H9 (cell line): ENCODE results near the gene ALG2. TPM values are rescaled to one million over a fixed set of nuclear protein-coding genes. Genes with fewer than 3 reads are reported as not detected.

Source experiments
- DNase-seq: peaks from one replicate; pipeline ENCODE4 v3.0.0-alpha.2; 2017
- H2AFZ ChIP-seq: one replicate; pipeline ENCODE4 v1.6.1; 2013; ENCODE audit warnings: mild to moderate bottlenecking, low read length, control low read depth, moderate library complexity
- H2AK5ac ChIP-seq: 2 replicates; pipeline ENCODE4 v1.6.1; 2013; ENCODE audit warnings: low read length, control low read depth, mixed read lengths; ENCODE audit not compliant: insufficient read length
- H2BK120ac ChIP-seq: one replicate; pipeline ENCODE4 v1.6.1; 2013; ENCODE audit warnings: low read depth, mild to moderate bottlenecking, low read length, control low read depth, inconsistent platforms; ENCODE audit not compliant: poor library complexity, severe bottlenecking
- H2BK12ac ChIP-seq: 2 replicates; pipeline ENCODE4 v1.6.1; 2013; ENCODE audit warnings: low read length, control low read depth, mixed read lengths, low read depth; ENCODE audit not compliant: insufficient read length
- H2BK15ac ChIP-seq: 2 replicates; pipeline ENCODE4 v1.6.1; 2013; ENCODE audit warnings: low read depth, low read length, control low read depth
- H2BK20ac ChIP-seq: one replicate; pipeline ENCODE4 v1.6.1; 2013; ENCODE audit warnings: low read depth, mild to moderate bottlenecking, low read length, control low read depth, inconsistent platforms; ENCODE audit not compliant: poor library complexity, severe bottlenecking
- H2BK5ac ChIP-seq: 2 replicates; pipeline ENCODE4 v1.6.1; 2013; ENCODE audit warnings: low read length, control low read depth, mixed read lengths; ENCODE audit not compliant: insufficient read length
- H3K14ac ChIP-seq: 2 replicates; pipeline ENCODE4 v1.6.1; 2013; ENCODE audit warnings: low read length, control low read depth; ENCODE audit not compliant: insufficient read depth
- H3K18ac ChIP-seq: 2 replicates; pipeline ENCODE4 v1.6.1; 2013; ENCODE audit warnings: low read depth, mild to moderate bottlenecking, mixed read lengths, low read length, control low read depth; ENCODE audit not compliant: insufficient read length
- H3K23ac ChIP-seq: 2 replicates; pipeline ENCODE4 v1.6.1; 2013; ENCODE audit warnings: low read length, control low read depth, mixed read lengths, low read depth; ENCODE audit not compliant: insufficient read length
- H3K23me2 ChIP-seq: 2 replicates; pipeline ENCODE4 v1.6.1; 2013; ENCODE audit warnings: low read depth, mild to moderate bottlenecking, mixed read lengths, low read length, control low read depth; ENCODE audit not compliant: insufficient read length, poor library complexity, severe bottlenecking
- H3K27ac ChIP-seq: 2 replicates; pipeline ENCODE4 v1.5.1; 2013; ENCODE audit warnings: low read length, control low read depth, mixed read lengths, low read depth; ENCODE audit not compliant: insufficient read length
- H3K27me3 ChIP-seq: 2 replicates; pipeline ENCODE4 v1.6.1; 2013; ENCODE audit warnings: low read length, control low read depth, inconsistent platforms; ENCODE audit not compliant: insufficient read depth
- H3K4ac ChIP-seq: 2 replicates; pipeline ENCODE4 v1.6.1; 2013; ENCODE audit warnings: low read depth, mild to moderate bottlenecking, control low read depth, inconsistent platforms, low read length, moderate library complexity
- H3K4me1 ChIP-seq: 2 replicates; pipeline ENCODE4 v1.6.1; 2013; ENCODE audit warnings: low read length, control low read depth, inconsistent platforms; ENCODE audit not compliant: insufficient read depth
- H3K4me2 ChIP-seq: 2 replicates; pipeline ENCODE4 v1.6.1; 2013; ENCODE audit warnings: low read length, control low read depth, mixed read lengths; ENCODE audit not compliant: insufficient read length, insufficient read depth
- H3K56ac ChIP-seq: 2 replicates; pipeline ENCODE4 v1.6.1; 2013; ENCODE audit warnings: low read depth, mild to moderate bottlenecking, mixed read lengths, low read length, control low read depth; ENCODE audit not compliant: insufficient read length
- H3K79me1 ChIP-seq: 2 replicates; pipeline ENCODE4 v1.6.1; 2013; ENCODE audit warnings: low read depth, mild to moderate bottlenecking, moderate library complexity, low read length, control low read depth, inconsistent platforms; ENCODE audit not compliant: insufficient read depth, poor library complexity, severe bottlenecking
- H3K79me2 ChIP-seq: 2 replicates; pipeline ENCODE4 v1.6.1; 2013; ENCODE audit warnings: low read length, control low read depth, inconsistent platforms; ENCODE audit not compliant: insufficient read depth
- H3K9ac ChIP-seq: 2 replicates; pipeline ENCODE4 v1.6.1; 2013; ENCODE audit warnings: low read length, control low read depth, mixed read lengths; ENCODE audit not compliant: insufficient read length; ENCODE audit errors: extremely low read depth
- H3K9me3 ChIP-seq: one replicate; pipeline ENCODE4 v1.6.1; 2013; ENCODE audit warnings: low read depth, low read length, inconsistent platforms; ENCODE audit not compliant: control insufficient read depth
- H3T11ph ChIP-seq: one replicate; pipeline ENCODE4 v1.6.1; 2013; ENCODE audit warnings: mild to moderate bottlenecking, low read length, control low read depth, inconsistent platforms
- H4K20me1 ChIP-seq: one replicate; pipeline ENCODE4 v1.6.1; 2013; ENCODE audit not compliant: control insufficient read depth, insufficient read length, insufficient read depth
- H4K5ac ChIP-seq: 2 replicates; pipeline ENCODE4 v1.6.1; 2013; ENCODE audit warnings: low read depth, mild to moderate bottlenecking, mixed read lengths, low read length, control low read depth; ENCODE audit not compliant: insufficient read length
- H4K8ac ChIP-seq: replicated peaks from 2 replicates; pipeline ENCODE4 v1.6.1; 2013; ENCODE audit warnings: low read length, control low read depth, mixed read lengths, low read depth; ENCODE audit not compliant: insufficient read length
- H4K91ac ChIP-seq: 2 replicates; pipeline ENCODE4 v1.6.1; 2013; ENCODE audit warnings: low read depth, mild to moderate bottlenecking, moderate library complexity, mixed read lengths, low read length, control low read depth; ENCODE audit not compliant: insufficient read length
- H3K27ac Mint-ChIP-seq, 3 experiments: 2 replicates in 2 of 3; 3 replicates in 1 of 3; pipeline ENCODE4 v1.8.0; 2020 to 2021; ENCODE audit warnings: mixed read lengths in 3 of 3, mild to moderate bottlenecking in 1 of 3, moderate library complexity in 1 of 3
- H3K27me3 Mint-ChIP-seq: 2 replicates; pipeline ENCODE4 v1.8.0; 2021; ENCODE audit warnings: low read depth, mild to moderate bottlenecking, moderate library complexity, mixed read lengths
- H3K36me3 Mint-ChIP-seq, 3 experiments: 2 replicates in 2 of 3; 3 replicates in 1 of 3; pipeline ENCODE4 v1.8.0; 2020 to 2021; ENCODE audit warnings: low read depth in 3 of 3, mixed read lengths in 3 of 3; ENCODE audit not compliant: insufficient read depth in 1 of 3
- H3K4me1 Mint-ChIP-seq, 2 experiments: 2 replicates each; pipeline ENCODE4 v1.8.0; 2020; ENCODE audit warnings: mixed read lengths in 2 of 2
- H3K4me3 Mint-ChIP-seq, 2 experiments: 2 replicates in 1 of 2; 3 replicates in 1 of 2; pipeline ENCODE4 v1.8.0; 2020 to 2021; ENCODE audit warnings: mild to moderate bottlenecking in 2 of 2, mixed read lengths in 2 of 2, moderate library complexity in 1 of 2
- H3K9me3 Mint-ChIP-seq, 2 experiments: 2 replicates in 1 of 2; 3 replicates in 1 of 2; pipeline ENCODE4 v1.8.0; 2020; ENCODE audit warnings: mild to moderate bottlenecking in 2 of 2, mixed read lengths in 2 of 2, moderate library complexity in 1 of 2
- CTCF ChIP-seq: fragments of 200-600 bp; sonication (generic); conservative IDR thresholded peaks from 3 replicates; pipeline ENCODE4 v1.8.0; 2021; ENCODE audit warnings: antibody characterized with exemption, mild to moderate bottlenecking
- WGBS: extraction: QIAGEN DNeasy Blood & Tissue Kit; methylation state at CpG from one replicate; pipeline ENCODE4 v1.1.7; 2013; ENCODE audit warnings: missing lambda C conversion rate, low lambda C conversion rate, mixed read lengths; ENCODE audit not compliant: insufficient read length; ENCODE audit errors: extremely low coverage; 5-methylcytosine and 5-hydroxymethylcytosine counted together
- total RNA-seq: library from RNA; stranded (reverse); gene quantifications from 2 replicates; pipeline ENCODE4 v1.2.1, GENCODE V29; 2021

The ALG2 gene
- total RNA-seq, 1 experiment from 2014 or later, result 30.1 TPM

- Histone ChIP-seq H2BK15ac (no peak overlapping the region), H2BK20ac (no peak overlapping the region), H3K79me2 (no peaks in the 10 kb centered on the region), H2AFZ (no peak overlapping the region), H3K23me2 (no peaks in the 10 kb centered on the region), H3K9ac (no peak overlapping the region), H4K5ac (no peak overlapping the region), H3K23ac (no peak overlapping the region), H2AK5ac (no peak overlapping the region), H3K4me1 (no peaks in the 10 kb centered on the region; the same call in 1 of the 2 replicates), H2BK120ac (no peak overlapping the region), H3K56ac (no peak overlapping the region), H3K9me3 (no peaks in the 10 kb centered on the region), H3K4ac (no peak overlapping the region), H3T11ph (no peak overlapping the region), H4K91ac (no peak overlapping the region), H4K8ac (no peak overlapping the region), H4K20me1 (no peaks in the 10 kb centered on the region), H3K79me1 (no peaks in the 10 kb centered on the region), H3K27me3 (no peaks in the 10 kb centered on the region), H3K27ac (no peak overlapping the region), H3K4me2 (no peak overlapping the region), H2BK12ac (no peak overlapping the region), H2BK5ac (no peak overlapping the region), H3K14ac (no peak overlapping the region), H3K18ac (no peak overlapping the region)
- no peak overlapping the region for H3K4me3 Mint-ChIP-seq
- WGBS, result no CpG with 5 or more reads among the region's 4 CpGs
- H3K4me1 Mint-ChIP-seq, result peaks cover 46 to 47% of the 10 kb centered on the region in 2 experiments
- no peaks in the 10 kb centered on the region for H3K36me3 Mint-ChIP-seq
- H3K27ac Mint-ChIP-seq, result peak overlapping the region; percentile 3 to 73 (median 50); a peak in 2 of 7 replicates
- DNase-seq, result no peak
- H3K27me3 Mint-ChIP-seq, result no peaks in the 10 kb centered on the region; the same call in 1 of the 2 replicates
- peaks cover 0 to 2% of the 10 kb centered on the region in 2 experiments; a peak in 1 of 5 replicates for H3K9me3 Mint-ChIP-seq
- no peak for TF ChIP-seq CTCF
Observed at GRCh38 chr9:99176527-99177013, 45.2 kb downstream of the ALG2 start.
